Gastroesophageal sphincter (tissue), 3 donors: ENCODE measurements around the gene MAPKBP1.

Experiments
- POLR2AphosphoS5 ChIP-seq: sonication (generic); formaldehyde crosslinking; IDR thresholded peaks from one replicate; pipeline ENCODE4 v1.6.1; 2017; ENCODE audit warnings: antibody characterized with exemption
- TF ChIP-seq, protein P1 (sequence below), 4 experiments: fragments of 200-600 bp in 2 of 4; fragments of 450-650 bp in 2 of 4; sonication (generic) in 1 of 4; IDR thresholded peaks; one replicate each; pipeline ENCODE4 v1.5.1; 2017 to 2019; ENCODE audit warnings: antibody characterized with exemption in 4 of 4, mild to moderate bottlenecking in 2 of 4, moderate library complexity in 2 of 4

DNA sequence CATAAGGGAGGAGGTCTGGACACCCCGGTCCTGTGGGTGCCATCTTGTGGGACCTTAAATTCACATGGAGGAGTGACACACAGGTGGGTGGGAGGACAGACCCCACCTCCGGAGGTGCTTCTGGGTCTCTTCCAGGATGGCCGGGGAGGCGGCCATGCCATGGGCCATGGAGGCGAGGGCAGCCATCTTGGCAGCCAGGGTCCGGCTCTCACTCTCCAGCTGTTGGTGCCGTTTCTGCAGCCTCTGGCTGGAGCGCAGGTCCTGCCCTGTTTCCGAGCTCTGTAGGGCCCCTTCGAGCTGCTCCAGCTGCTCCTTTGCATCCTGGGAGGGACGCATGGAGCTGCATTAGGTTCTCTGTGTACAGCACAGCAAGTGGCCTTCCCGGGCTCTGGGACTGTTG is 100.5 kb downstream of the MAPKBP1 start:
- TF ChIP-seq, protein P1, sequence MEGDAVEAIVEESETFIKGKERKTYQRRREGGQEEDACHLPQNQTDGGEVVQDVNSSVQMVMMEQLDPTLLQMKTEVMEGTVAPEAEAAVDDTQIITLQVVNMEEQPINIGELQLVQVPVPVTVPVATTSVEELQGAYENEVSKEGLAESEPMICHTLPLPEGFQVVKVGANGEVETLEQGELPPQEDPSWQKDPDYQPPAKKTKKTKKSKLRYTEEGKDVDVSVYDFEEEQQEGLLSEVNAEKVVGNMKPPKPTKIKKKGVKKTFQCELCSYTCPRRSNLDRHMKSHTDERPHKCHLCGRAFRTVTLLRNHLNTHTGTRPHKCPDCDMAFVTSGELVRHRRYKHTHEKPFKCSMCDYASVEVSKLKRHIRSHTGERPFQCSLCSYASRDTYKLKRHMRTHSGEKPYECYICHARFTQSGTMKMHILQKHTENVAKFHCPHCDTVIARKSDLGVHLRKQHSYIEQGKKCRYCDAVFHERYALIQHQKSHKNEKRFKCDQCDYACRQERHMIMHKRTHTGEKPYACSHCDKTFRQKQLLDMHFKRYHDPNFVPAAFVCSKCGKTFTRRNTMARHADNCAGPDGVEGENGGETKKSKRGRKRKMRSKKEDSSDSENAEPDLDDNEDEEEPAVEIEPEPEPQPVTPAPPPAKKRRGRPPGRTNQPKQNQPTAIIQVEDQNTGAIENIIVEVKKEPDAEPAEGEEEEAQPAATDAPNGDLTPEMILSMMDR (IDR thresholded peaks at IDR 0.05), result no peak
- TF ChIP-seq POLR2AphosphoS5, result no peak
